IMR-90 (cell line): ENCODE measurements around the gene RNF217.

ENCODE experiments used
- BHLHE40 ChIP-seq: fragments of 150-350 bp; IDR thresholded peaks from 2 replicates; pipeline ENCODE4 v1.6.1; 2016; ENCODE audit warnings: mild to moderate bottlenecking, low read depth, low read length
- CEBPB ChIP-seq: IDR thresholded peaks from 2 replicates; pipeline ENCODE4 v1.6.1; 2012; ENCODE audit warnings: low read depth, low read length, improper control_type of control experiment
- CTCF ChIP-seq: conservative IDR thresholded peaks from 2 replicates; pipeline ENCODE4 v1.5.1; 2012; ENCODE audit warnings: mild to moderate bottlenecking, low read depth, low read length, improper control_type of control experiment
- MXI1 ChIP-seq: IDR thresholded peaks from 2 replicates; pipeline ENCODE4 v1.6.1; 2012; ENCODE audit warnings: low read depth, mild to moderate bottlenecking, low read length, moderate library complexity, borderline replicate concordance
- POLR2A ChIP-seq: IDR thresholded peaks from 2 replicates; pipeline ENCODE4 v1.6.1; 2012; ENCODE audit warnings: mild to moderate bottlenecking, low read depth, low read length
- RAD21 ChIP-seq: IDR thresholded peaks from 2 replicates; pipeline ENCODE4 v1.6.1; 2012; ENCODE audit warnings: low read length, improper control_type of control experiment
- RFX5 ChIP-seq: IDR thresholded peaks from 2 replicates; pipeline ENCODE4 v1.8.0; 2012; ENCODE audit warnings: low read depth, mild to moderate bottlenecking, low read length, moderate library complexity
- USF2 ChIP-seq: fragments of 150-350 bp; IDR thresholded peaks from 2 replicates; pipeline ENCODE4 v1.6.1; 2017; ENCODE audit warnings: mild to moderate bottlenecking, antibody characterized with exemption, low read length, low read depth

- TF ChIP-seq CTCF (no peak), POLR2A (no peak), CEBPB (no peak), RFX5 (no peak), BHLHE40 (no peak), MXI1 (no peak), USF2 (no peak), RAD21 (no peak)
These were observed 3.4 kb upstream of the RNF217 start for GRCh38 chr6:124958759-124959354.
